ENCODE measurements around the gene CBX4. TPM values are rescaled to one million over a fixed set of nuclear protein-coding genes. Genes with fewer than 3 reads are reported as not detected.

The CBX4 gene
- total RNA-seq, 4 donors from 2014 or later, result 5.5 to 16.6 (median 10.6) TPM

- TF ChIP-seq, protein P1, sequence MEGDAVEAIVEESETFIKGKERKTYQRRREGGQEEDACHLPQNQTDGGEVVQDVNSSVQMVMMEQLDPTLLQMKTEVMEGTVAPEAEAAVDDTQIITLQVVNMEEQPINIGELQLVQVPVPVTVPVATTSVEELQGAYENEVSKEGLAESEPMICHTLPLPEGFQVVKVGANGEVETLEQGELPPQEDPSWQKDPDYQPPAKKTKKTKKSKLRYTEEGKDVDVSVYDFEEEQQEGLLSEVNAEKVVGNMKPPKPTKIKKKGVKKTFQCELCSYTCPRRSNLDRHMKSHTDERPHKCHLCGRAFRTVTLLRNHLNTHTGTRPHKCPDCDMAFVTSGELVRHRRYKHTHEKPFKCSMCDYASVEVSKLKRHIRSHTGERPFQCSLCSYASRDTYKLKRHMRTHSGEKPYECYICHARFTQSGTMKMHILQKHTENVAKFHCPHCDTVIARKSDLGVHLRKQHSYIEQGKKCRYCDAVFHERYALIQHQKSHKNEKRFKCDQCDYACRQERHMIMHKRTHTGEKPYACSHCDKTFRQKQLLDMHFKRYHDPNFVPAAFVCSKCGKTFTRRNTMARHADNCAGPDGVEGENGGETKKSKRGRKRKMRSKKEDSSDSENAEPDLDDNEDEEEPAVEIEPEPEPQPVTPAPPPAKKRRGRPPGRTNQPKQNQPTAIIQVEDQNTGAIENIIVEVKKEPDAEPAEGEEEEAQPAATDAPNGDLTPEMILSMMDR (IDR thresholded peaks at IDR 0.05), result no peak
Observed at GRCh38 chr17:79831265-79832217, 7.7 kb downstream of the CBX4 start.

GRCh38 chr17:79830763-79831264, 8.4 kb downstream of the CBX4 start:
- TF ChIP-seq, protein P1 (IDR thresholded peaks at IDR 0.05), result no peak
- DNase-seq (ENCODE audit: low spot score), result no peak
- no peak for ATAC-seq (ENCODE audit: low FRiP score)

More at GRCh38 chr17:79831265-79832217, 7.7 kb downstream of the CBX4 start:
- DNase-seq (ENCODE audit: low spot score) (no peak), ATAC-seq (ENCODE audit: low FRiP score) (peak; percentile 5)

DNA sequence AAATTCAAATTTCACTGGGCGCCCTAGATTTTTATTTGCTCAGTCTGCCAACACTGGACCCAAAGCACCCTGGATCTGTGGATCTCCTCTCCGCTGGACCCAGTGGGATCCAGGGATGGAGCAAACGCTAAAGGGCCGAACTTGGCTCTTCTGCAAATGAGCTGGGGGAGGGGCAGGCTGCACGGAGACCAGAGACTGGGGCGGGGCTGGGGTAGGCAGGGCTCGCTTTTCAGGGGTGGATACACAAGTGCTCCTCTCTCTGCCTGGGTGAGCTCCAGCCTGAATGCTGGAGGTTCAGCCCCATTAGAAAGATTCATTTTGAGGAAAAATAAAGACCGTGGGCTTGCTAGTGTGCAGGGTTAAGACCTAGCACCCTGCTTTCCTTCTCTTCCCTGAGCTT, 8.9 kb downstream of the CBX4 start:
- ATAC-seq (ENCODE audit: low FRiP score), result no peak
- TF ChIP-seq, protein P1 (IDR thresholded peaks at IDR 0.05), result no peak
- no peak for DNase-seq (ENCODE audit: low spot score)

- TF ChIP-seq, protein P1 (IDR thresholded peaks at IDR 0.05), result no peak
- ATAC-seq (ENCODE audit: low FRiP score), result no peak
- DNase-seq (ENCODE audit: low spot score), result no peak
Observed at GRCh38 chr17:79829457-79829856, 9.8 kb downstream of the CBX4 start.

DNA sequence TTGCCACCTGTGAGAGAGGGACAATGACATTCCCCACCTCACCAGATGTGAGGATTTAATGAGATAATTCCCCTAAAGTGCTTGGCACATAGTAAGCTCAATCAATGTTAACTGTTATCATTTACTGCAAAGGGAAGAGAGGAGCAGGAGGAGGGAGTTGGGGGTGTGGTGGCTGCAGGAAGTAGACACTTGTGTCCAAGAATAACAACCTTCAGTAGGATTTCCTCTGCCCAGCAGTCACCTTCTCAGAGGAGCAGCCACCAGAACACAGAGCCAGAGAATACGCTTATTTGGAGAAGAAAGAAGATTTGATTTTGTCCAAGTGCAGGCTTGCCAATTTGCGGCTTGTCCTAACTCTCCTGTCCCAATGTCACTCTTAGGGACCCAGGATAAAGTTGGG, 10.2 kb downstream of the CBX4 start:
- TF ChIP-seq, protein P1 (IDR thresholded peaks at IDR 0.05), result no peak
- DNase-seq (ENCODE audit: low spot score) (no peak), ATAC-seq (ENCODE audit: low FRiP score) (no peak)

DNA sequence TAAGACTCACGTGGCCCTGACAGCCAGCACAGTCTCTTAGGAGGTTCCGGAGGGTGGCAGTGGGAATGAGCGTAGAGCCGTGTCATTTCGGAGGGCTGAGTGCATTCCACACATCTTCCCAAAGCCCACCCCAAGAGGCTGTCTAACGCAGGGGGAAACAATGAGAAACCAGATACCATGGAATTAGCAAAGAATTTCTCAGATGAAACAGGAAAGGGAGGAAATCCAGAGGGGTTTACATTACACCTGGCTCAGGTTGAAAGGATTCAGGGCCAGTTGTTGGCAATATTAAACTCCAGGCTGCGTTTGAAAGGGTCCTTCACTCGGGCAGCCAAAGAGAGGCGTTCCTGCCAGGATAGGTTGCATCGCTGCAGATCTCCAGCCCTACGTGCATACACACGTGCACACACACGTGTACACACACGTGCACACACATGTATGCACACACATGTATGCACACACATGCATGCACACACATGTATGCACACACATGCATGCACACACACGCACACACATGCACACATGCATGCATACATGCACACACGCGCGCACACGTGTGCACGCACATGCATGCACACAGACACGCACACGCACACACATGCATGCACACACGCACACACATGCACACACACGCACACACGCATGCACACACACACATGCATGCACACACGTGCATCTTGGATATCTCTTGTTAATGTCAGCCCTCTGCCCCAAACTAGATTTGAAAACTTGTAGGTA, 12.2 kb downstream of the CBX4 start:
- ATAC-seq (ENCODE audit: low FRiP score) (no peak), DNase-seq (ENCODE audit: low spot score) (no peak)
- TF ChIP-seq, protein P1 (IDR thresholded peaks at IDR 0.05), result no peak
